ENCODE data around the gene DCLRE1B. TPM values are rescaled to one million over a fixed set of nuclear protein-coding genes. Genes with fewer than 3 reads are reported as not detected.

The DCLRE1B gene
- total RNA-seq, 3 donors from 2014 or later (not counting 1 experiment from before 2014, with no cell fraction given) = 5.5 to 6.8 (median 5.9) TPM

GRCh38 chr1:113934006-113934405 is 28.9 kb downstream of the DCLRE1B start:
- Mint-ChIP-seq H3K9me3 (no peaks in the 10 kb centered on the region), H3K4me1 (peaks cover 77 to 80% of the 10 kb centered on the region in 2 donors), H3K27me3 (ENCODE audit: low read depth in 2 of 2) (no peaks in the 10 kb centered on the region), H3K4me3 (peak overlapping the region; percentile 66), H3K27ac (peak overlapping the region; percentile 96 to 99), H3K36me3 (no peaks in the 10 kb centered on the region)
- no peaks in the 10 kb centered on the region for H3K36me3 ChIP-seq (ENCODE audit: control insufficient read depth, insufficient read depth, low read length)
- ATAC-seq (no peak), DNase-seq (no peak)
- H3K9me3 ChIP-seq (ENCODE audit: control insufficient read depth, insufficient read depth, low read length) = no peaks in the 10 kb centered on the region
- peaks cover 53% of the 10 kb centered on the region for H3K4me1 ChIP-seq (ENCODE audit: control insufficient read depth, insufficient read depth, low read length)
- intact Hi-C loops (cut with micrococcal nuclease) = loop anchor here (5.0 kb wide), 1 partner anchor 573 kb away; no protein-coding TSS in a partner anchor
- TF ChIP-seq CTCF (IDR thresholded peaks at IDR 0.05) = no peak
- peak overlapping the region; percentile 67 for H3K27ac ChIP-seq (ENCODE audit: low read length)
- H3K4me3 ChIP-seq (ENCODE audit: low read length) = no peak overlapping the region
- no peaks in the 10 kb centered on the region for H3K27me3 ChIP-seq (ENCODE audit: control insufficient read depth, insufficient read depth, low read length)

- intact Hi-C loops (cut with micrococcal nuclease) = loop anchor here (5.0 kb wide), 1 partner anchor 573 kb away; no protein-coding TSS in a partner anchor
- Histone ChIP-seq H3K4me3 (ENCODE audit: low read length) (no peak overlapping the region), H3K27ac (ENCODE audit: low read length) (peak overlapping the region; percentile 67), H3K27me3 (ENCODE audit: control insufficient read depth, insufficient read depth, low read length) (no peaks in the 10 kb centered on the region), H3K9me3 (ENCODE audit: control insufficient read depth, insufficient read depth, low read length) (no peaks in the 10 kb centered on the region), H3K36me3 (ENCODE audit: control insufficient read depth, insufficient read depth, low read length) (no peaks in the 10 kb centered on the region), H3K4me1 (ENCODE audit: control insufficient read depth, insufficient read depth, low read length) (peaks cover 57% of the 10 kb centered on the region)
- H3K4me1 Mint-ChIP-seq = peaks cover 79 to 86% of the 10 kb centered on the region in 2 donors
- TF ChIP-seq CTCF (IDR thresholded peaks at IDR 0.05) = no peak
- H3K36me3 Mint-ChIP-seq = no peaks in the 10 kb centered on the region
- ATAC-seq (no peak), DNase-seq (peak in 1 of 2 donors; percentile 26)
- peak overlapping the region; percentile 66 for H3K4me3 Mint-ChIP-seq
- no peaks in the 10 kb centered on the region for H3K9me3 Mint-ChIP-seq
- no peaks in the 10 kb centered on the region for H3K27me3 Mint-ChIP-seq (ENCODE audit: low read depth in 2 of 2)
- WGBS (ENCODE audit: insufficient coverage) = 43% methylated on average over 5 of the region's 5 CpGs
- H3K27ac Mint-ChIP-seq = peak overlapping the region; percentile 96 to 99
Measured at GRCh38 chr1:113934511-113935055, 29.5 kb downstream of the DCLRE1B start.

- Mint-ChIP-seq H3K4me1 (peaks cover 82 to 90% of the 10 kb centered on the region in 2 donors), H3K9me3 (no peaks in the 10 kb centered on the region), H3K36me3 (no peaks in the 10 kb centered on the region), H3K27me3 (ENCODE audit: low read depth in 2 of 2) (no peaks in the 10 kb centered on the region), H3K4me3 (peak overlapping the region; percentile 78), H3K27ac (peak overlapping the region; percentile 79 to 99)
- WGBS (ENCODE audit: insufficient coverage) = 71% methylated on average over 1 of the region's 1 CpG
- DNase-seq (no peak), ATAC-seq (no peak)
- no peak for TF ChIP-seq CTCF (IDR thresholded peaks at IDR 0.05)
- Histone ChIP-seq H3K27me3 (ENCODE audit: control insufficient read depth, insufficient read depth, low read length) (no peaks in the 10 kb centered on the region), H3K27ac (ENCODE audit: low read length) (peak overlapping the region; percentile 67), H3K9me3 (ENCODE audit: control insufficient read depth, insufficient read depth, low read length) (no peaks in the 10 kb centered on the region), H3K4me3 (ENCODE audit: low read length) (no peak overlapping the region), H3K36me3 (ENCODE audit: control insufficient read depth, insufficient read depth, low read length) (no peaks in the 10 kb centered on the region), H3K4me1 (ENCODE audit: control insufficient read depth, insufficient read depth, low read length) (peaks cover 61% of the 10 kb centered on the region)
- intact Hi-C loops (cut with micrococcal nuclease) = no loop called here
Measured at GRCh38 chr1:113935176-113935575, 30.1 kb downstream of the DCLRE1B start.

- no peaks in the 10 kb centered on the region for H3K9me3 ChIP-seq (ENCODE audit: control insufficient read depth, insufficient read depth, low read length)
- H3K27ac Mint-ChIP-seq = peak overlapping the region; percentile 79 to 99
- H3K9me3 Mint-ChIP-seq = no peaks in the 10 kb centered on the region
- no peaks in the 10 kb centered on the region for H3K27me3 Mint-ChIP-seq (ENCODE audit: low read depth in 2 of 2)
- H3K4me3 ChIP-seq (ENCODE audit: low read length) = no peak overlapping the region
- peak in 1 of 2 donors; percentile 52 for DNase-seq
- no peaks in the 10 kb centered on the region for H3K27me3 ChIP-seq (ENCODE audit: control insufficient read depth, insufficient read depth, low read length)
- no peaks in the 10 kb centered on the region for H3K36me3 Mint-ChIP-seq
- WGBS (ENCODE audit: insufficient coverage) = 0% methylated on average over 1 of the region's 1 CpG
- peak; percentile 52 to 79 (median 69) for ATAC-seq
- peak overlapping the region; percentile 67 for H3K27ac ChIP-seq (ENCODE audit: low read length)
- peaks cover 6% of the 10 kb centered on the region for H3K36me3 ChIP-seq (ENCODE audit: control insufficient read depth, insufficient read depth, low read length)
- H3K4me1 Mint-ChIP-seq = peaks cover 82 to 90% of the 10 kb centered on the region in 2 donors
- peak overlapping the region; percentile 78 for H3K4me3 Mint-ChIP-seq
- intact Hi-C loops (cut with micrococcal nuclease) = no loop called here
- no peak for TF ChIP-seq CTCF (IDR thresholded peaks at IDR 0.05)
- H3K4me1 ChIP-seq (ENCODE audit: control insufficient read depth, insufficient read depth, low read length) = peaks cover 63% of the 10 kb centered on the region
Measured at GRCh38 chr1:113935970-113936369, 30.8 kb downstream of the DCLRE1B start.
